ENCODE results near the gene C19orf73.

GRCh38 chr19:49145573-49146407 lies 26.8 kb upstream of the C19orf73 start:
- TF ChIP-seq, protein P1, sequence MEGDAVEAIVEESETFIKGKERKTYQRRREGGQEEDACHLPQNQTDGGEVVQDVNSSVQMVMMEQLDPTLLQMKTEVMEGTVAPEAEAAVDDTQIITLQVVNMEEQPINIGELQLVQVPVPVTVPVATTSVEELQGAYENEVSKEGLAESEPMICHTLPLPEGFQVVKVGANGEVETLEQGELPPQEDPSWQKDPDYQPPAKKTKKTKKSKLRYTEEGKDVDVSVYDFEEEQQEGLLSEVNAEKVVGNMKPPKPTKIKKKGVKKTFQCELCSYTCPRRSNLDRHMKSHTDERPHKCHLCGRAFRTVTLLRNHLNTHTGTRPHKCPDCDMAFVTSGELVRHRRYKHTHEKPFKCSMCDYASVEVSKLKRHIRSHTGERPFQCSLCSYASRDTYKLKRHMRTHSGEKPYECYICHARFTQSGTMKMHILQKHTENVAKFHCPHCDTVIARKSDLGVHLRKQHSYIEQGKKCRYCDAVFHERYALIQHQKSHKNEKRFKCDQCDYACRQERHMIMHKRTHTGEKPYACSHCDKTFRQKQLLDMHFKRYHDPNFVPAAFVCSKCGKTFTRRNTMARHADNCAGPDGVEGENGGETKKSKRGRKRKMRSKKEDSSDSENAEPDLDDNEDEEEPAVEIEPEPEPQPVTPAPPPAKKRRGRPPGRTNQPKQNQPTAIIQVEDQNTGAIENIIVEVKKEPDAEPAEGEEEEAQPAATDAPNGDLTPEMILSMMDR (IDR thresholded peaks at IDR 0.05) = peak; percentile 94
- no peak for TF ChIP-seq ZFX (IDR thresholded peaks at IDR 0.05; ENCODE audit: borderline replicate concordance)

All from 22Rv1 (cell line).